Liver (tissue), 9 donors: Measurements from ENCODE around the gene ZNF687. TPM values are rescaled to one million over a fixed set of nuclear protein-coding genes. Genes with fewer than 3 reads are reported as not detected.

Source experiments
- DNase-seq: peaks from one replicate; pipeline ENCODE4 v3.0.0-alpha.2; 2017; ENCODE audit warnings: low spot score
- H3K27ac ChIP-seq, 2 donors: one replicate each; pipeline ENCODE4 v1.7.0; 2013; ENCODE audit warnings: inconsistent platforms in 2 of 2, low read length in 2 of 2, control low read depth in 1 of 2, low read depth in 1 of 2, mild to moderate bottlenecking in 1 of 2
- H3K27me3 ChIP-seq, 4 donors: one replicate each; pipeline versions ENCODE4 v1.6.1 to v1.7.0; 2013; ENCODE audit warnings: low read length in 3 of 4, inconsistent platforms in 1 of 4, mild to moderate bottlenecking in 1 of 4, moderate library complexity in 1 of 4; ENCODE audit not compliant: control insufficient read depth in 4 of 4, insufficient read depth in 4 of 4
- H3K36me3 ChIP-seq, 4 donors: one replicate each; pipeline versions ENCODE4 v1.6.1 to v1.7.0; 2013; ENCODE audit warnings: low read length in 3 of 4, mild to moderate bottlenecking in 3 of 4, low read depth in 1 of 4, moderate library complexity in 1 of 4; ENCODE audit not compliant: control insufficient read depth in 4 of 4, insufficient read depth in 3 of 4
- H3K4me1 ChIP-seq, 4 donors: one replicate each; pipeline versions ENCODE4 v1.6.1 to v1.7.0; 2013; ENCODE audit warnings: low read length in 3 of 4, mild to moderate bottlenecking in 3 of 4, moderate library complexity in 1 of 4; ENCODE audit not compliant: control insufficient read depth in 4 of 4, insufficient read depth in 4 of 4
- H3K4me3 ChIP-seq, 3 donors: one replicate each; pipeline versions ENCODE4 v1.6.1 to v1.7.0; 2013; ENCODE audit warnings: low read length in 3 of 3, control low read depth in 1 of 3, low read depth in 1 of 3, mild to moderate bottlenecking in 1 of 3
- H3K9ac ChIP-seq, 2 donors: one replicate each; pipeline ENCODE4 v1.7.0; 2013; ENCODE audit warnings: low read length in 2 of 2, mild to moderate bottlenecking in 2 of 2, moderate library complexity in 2 of 2, control low read depth in 1 of 2, low read depth in 1 of 2
- H3K9me3 ChIP-seq, 4 donors: one replicate each; pipeline versions ENCODE4 v1.6.1 to v1.7.0; 2013; ENCODE audit warnings: low read length in 3 of 4; ENCODE audit not compliant: control insufficient read depth in 4 of 4
- ATF3 ChIP-seq: IDR thresholded peaks from 2 replicates; pipeline ENCODE4 v1.6.1; 2016; ENCODE audit warnings: antibody characterized with exemption
- EGR1 ChIP-seq, 2 donors: IDR thresholded peaks; 2 replicates each; pipeline ENCODE4 v1.6.1; 2016 to 2018; ENCODE audit warnings: antibody characterized with exemption in 2 of 2, low read depth in 2 of 2
- FOXA1 ChIP-seq: IDR thresholded peaks from 2 replicates; pipeline ENCODE4 v1.6.1; 2016; ENCODE audit warnings: antibody characterized with exemption
- FOXA2 ChIP-seq: IDR thresholded peaks from 2 replicates; pipeline ENCODE4 v1.6.1; 2016; ENCODE audit warnings: antibody characterized with exemption
- GABPA ChIP-seq, 2 donors: IDR thresholded peaks in 1 of 2; conservative IDR thresholded peaks in 1 of 2; 2 replicates each; pipeline ENCODE4 v1.6.1; 2016; ENCODE audit warnings: antibody characterized with exemption in 2 of 2, mild to moderate bottlenecking in 1 of 2, moderate library complexity in 1 of 2
- HNF4A ChIP-seq, 2 donors: conservative IDR thresholded peaks; 2 replicates each; pipeline ENCODE4 v1.6.1; 2016; ENCODE audit warnings: antibody characterized with exemption in 2 of 2, mild to moderate bottlenecking in 2 of 2
- HNF4G ChIP-seq: IDR thresholded peaks from 2 replicates; pipeline ENCODE4 v1.6.1; 2016; ENCODE audit warnings: antibody characterized with exemption
- JUND ChIP-seq, 2 donors: IDR thresholded peaks; 2 replicates each; pipeline ENCODE4 v1.6.1; 2016; ENCODE audit warnings: antibody characterized with exemption in 2 of 2
- MAX ChIP-seq: IDR thresholded peaks from 2 replicates; pipeline ENCODE4 v1.6.1; 2016; ENCODE audit warnings: antibody characterized with exemption
- NR2F2 ChIP-seq: IDR thresholded peaks from 2 replicates; pipeline ENCODE4 v1.6.1; 2016; ENCODE audit warnings: antibody characterized with exemption
- RAD21 ChIP-seq, 2 donors: IDR thresholded peaks; 2 replicates each; pipeline ENCODE4 v1.6.1; 2016; ENCODE audit warnings: antibody characterized with exemption in 2 of 2, mild to moderate bottlenecking in 2 of 2
- REST ChIP-seq: IDR thresholded peaks from 2 replicates; pipeline ENCODE4 v1.6.1; 2016; ENCODE audit warnings: antibody characterized with exemption, mild to moderate bottlenecking
- RXRA ChIP-seq, 2 donors: IDR thresholded peaks; 2 replicates each; pipeline ENCODE4 v1.6.1; 2017 to 2018; ENCODE audit warnings: antibody characterized with exemption in 2 of 2, mild to moderate bottlenecking in 1 of 2
- SP1 ChIP-seq: IDR thresholded peaks from 2 replicates; pipeline ENCODE4 v1.6.1; 2018; ENCODE audit warnings: antibody characterized with exemption, mild to moderate bottlenecking
- TAF1 ChIP-seq: conservative IDR thresholded peaks from 2 replicates; pipeline ENCODE4 v1.6.1; 2016; ENCODE audit warnings: antibody characterized with exemption, mild to moderate bottlenecking
- YY1 ChIP-seq: IDR thresholded peaks from 2 replicates; pipeline ENCODE4 v1.6.1; 2016; ENCODE audit warnings: antibody characterized with exemption, mild to moderate bottlenecking
- ZBTB33 ChIP-seq: IDR thresholded peaks from 2 replicates; pipeline ENCODE4 v1.6.1; 2016; ENCODE audit warnings: antibody characterized with exemption
- WGBS: extraction: QIAGEN DNeasy Blood & Tissue Kit; methylation state at CpG from one replicate; pipeline ENCODE4 v1.1.7; 2013; 5-methylcytosine and 5-hydroxymethylcytosine counted together
- polyA plus RNA-seq, 2 donors: library from polyadenylated mRNA; stranded (reverse) in 1 of 2; unstranded in 1 of 2; fragments of 200-250 nt in 1 of 2; fragments of >200 nt in 1 of 2; fragmentation: Nextera tagmentation in 1 of 2; extraction: Ambion mirVana in 1 of 2; gene quantifications; one replicate each; pipeline versions ENCODE4 v1.2.1 to v1.2.3, GENCODE V29; 2013 to 2015
- total RNA-seq, 2 donors: library from RNA; depleted of rRNA; stranded (reverse); fragments of >200 nt; gene quantifications; one replicate each; pipeline ENCODE4 v1.2.3, GENCODE V29; 2014
- donor health status: healthy.
- donor health status: healthy.
- donor health status: healthy.
- donor health status: healthy.
- donor health status: healthy.

Gene ZNF687
- total and polyA plus RNA-seq, 4 donors: 2.7 to 9.7 (median 7.9) TPM

GRCh38 chr1:151312411-151312810, 30.3 kb downstream of the ZNF687 start:
- peaks cover 2 to 24% (median 20%) of the 10 kb centered on the region in 4 donors for H3K36me3 ChIP-seq
- no peak for TF ChIP-seq RAD21 (IDR thresholded peaks at IDR 0.05)
- no peak for TF ChIP-seq REST
- TF ChIP-seq NR2F2: no peak
- no peak for TF ChIP-seq GABPA (IDR thresholded peaks at IDR 0.05 in 1 of 2, conservative IDR thresholded peaks at IDR 0.05 in 1 of 2)
- TF ChIP-seq RXRA (IDR thresholded peaks at IDR 0.05): no peak
- no peak for TF ChIP-seq ZBTB33
- TF ChIP-seq ATF3: no peak
- no peak for TF ChIP-seq EGR1 (IDR thresholded peaks at IDR 0.05; ENCODE audit: low read depth in 2 of 2)
- no peak for TF ChIP-seq JUND (IDR thresholded peaks at IDR 0.05)
- no peak for TF ChIP-seq SP1
- no peak for TF ChIP-seq TAF1
- TF ChIP-seq FOXA1: no peak
- WGBS: 89% methylated on average over 4 of the region's 4 CpGs
- H3K9me3 ChIP-seq: no peaks in the 10 kb centered on the region
- H3K9ac ChIP-seq: no peak overlapping the region
- no peak overlapping the region for H3K4me3 ChIP-seq
- H3K27ac ChIP-seq: peak overlapping the region; percentile 62 to 83
- no peaks in the 10 kb centered on the region for H3K27me3 ChIP-seq
- H3K4me1 ChIP-seq: peaks cover 32 to 52% (median 46%) of the 10 kb centered on the region in 4 donors
- DNase-seq: no peak

GRCh38 chr1:151312826-151313225, 30.7 kb downstream of the ZNF687 start:
- WGBS: 87% methylated on average over 8 of the region's 8 CpGs
- no peak for TF ChIP-seq MAX
- TF ChIP-seq NR2F2: no peak
- no peak for TF ChIP-seq RAD21 (IDR thresholded peaks at IDR 0.05)
- TF ChIP-seq JUND (IDR thresholded peaks at IDR 0.05): no peak
- no peak for TF ChIP-seq TAF1
- no peak for TF ChIP-seq YY1
- no peak for TF ChIP-seq SP1
- no peak for TF ChIP-seq HNF4G
- no peak for TF ChIP-seq EGR1 (IDR thresholded peaks at IDR 0.05; ENCODE audit: low read depth in 2 of 2)
- TF ChIP-seq FOXA2: no peak
- TF ChIP-seq ATF3: no peak
- TF ChIP-seq RXRA (IDR thresholded peaks at IDR 0.05): no peak
- TF ChIP-seq ZBTB33: no peak
- TF ChIP-seq FOXA1: no peak
- TF ChIP-seq HNF4A (conservative IDR thresholded peaks at IDR 0.05): no peak
- TF ChIP-seq REST: no peak
- no peak overlapping the region for H3K27ac ChIP-seq
- no peak overlapping the region for H3K9ac ChIP-seq
- no peak overlapping the region for H3K4me3 ChIP-seq
- no peaks in the 10 kb centered on the region for H3K9me3 ChIP-seq
- no peaks in the 10 kb centered on the region for H3K27me3 ChIP-seq
- H3K4me1 ChIP-seq: peaks cover 32 to 52% (median 46%) of the 10 kb centered on the region in 4 donors
- H3K36me3 ChIP-seq: peaks cover 0 to 22% (median 17%) of the 10 kb centered on the region in 4 donors
- no peak for DNase-seq
